ENCODE measurements around the gene FOXP3. TPM values are rescaled to one million over a fixed set of nuclear protein-coding genes. Genes with fewer than 3 reads are reported as not detected.

Gene FOXP3
- total and polyA plus RNA-seq, 2 donors (not counting 1 experiment from before 2014, with no cell fraction given), result under 0.01 TPM; not detected in 1

DNA sequence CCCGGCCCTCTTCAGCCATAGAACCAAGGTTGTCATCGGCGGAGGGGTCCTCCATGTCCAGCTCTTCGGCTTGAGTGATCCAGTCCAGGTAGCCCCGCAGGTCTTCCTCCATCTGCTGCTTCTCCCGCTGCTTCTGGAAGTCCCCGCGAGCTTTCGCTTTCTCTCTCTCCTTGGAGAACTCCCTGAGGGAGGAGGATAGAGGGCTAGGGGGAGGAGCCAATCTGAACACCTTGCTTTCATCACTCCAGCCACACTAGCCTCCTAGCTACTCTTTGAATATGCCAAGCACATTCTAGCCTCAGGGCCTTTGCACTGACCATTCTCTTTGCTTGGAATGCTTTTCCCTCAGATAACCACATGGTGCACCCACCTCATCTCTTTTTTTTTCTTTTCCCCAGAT lies 37.6 kb downstream of the FOXP3 start:
- Histone ChIP-seq H3K4me2 (ENCODE audit: extremely low read depth, insufficient read depth, low read length) (no peak overlapping the region), H3K27me3 (ENCODE audit: control insufficient read depth, insufficient read depth, low read length) (no peaks in the 10 kb centered on the region), H3K27ac (ENCODE audit: insufficient read depth, low read length) (no peak overlapping the region), H4K20me1 (ENCODE audit: control insufficient read depth, extremely low read depth, insufficient read depth, low read length) (no peaks in the 10 kb centered on the region), H3K36me3 (ENCODE audit: control insufficient read depth, insufficient read depth, low read length) (no peaks in the 10 kb centered on the region), H3K79me2 (ENCODE audit: control insufficient read depth, insufficient read depth, low read length) (no peaks in the 10 kb centered on the region), H3K9me3 (ENCODE audit: control insufficient read depth, insufficient read depth, low read depth, low read length) (no peaks in the 10 kb centered on the region), H3K4me1 (ENCODE audit: control insufficient read depth, extremely low read depth, insufficient read depth, low read length) (no peaks in the 10 kb centered on the region), H3K4me3 (replicated peaks in 1 of 4; ENCODE audit: control extremely low read depth in 1 of 4, insufficient read depth in 1 of 4, low read depth in 3 of 4, low read length in 4 of 4) (no peak overlapping the region), H2AFZ (ENCODE audit: low read length) (no peak overlapping the region), H3K9ac (ENCODE audit: insufficient read depth, low read length) (no peak overlapping the region)
- TF ChIP-seq EZH2 (IDR thresholded peaks at IDR 0.05; ENCODE audit: low read length, missing control alignments), result no peak
- TF ChIP-seq, protein P1, sequence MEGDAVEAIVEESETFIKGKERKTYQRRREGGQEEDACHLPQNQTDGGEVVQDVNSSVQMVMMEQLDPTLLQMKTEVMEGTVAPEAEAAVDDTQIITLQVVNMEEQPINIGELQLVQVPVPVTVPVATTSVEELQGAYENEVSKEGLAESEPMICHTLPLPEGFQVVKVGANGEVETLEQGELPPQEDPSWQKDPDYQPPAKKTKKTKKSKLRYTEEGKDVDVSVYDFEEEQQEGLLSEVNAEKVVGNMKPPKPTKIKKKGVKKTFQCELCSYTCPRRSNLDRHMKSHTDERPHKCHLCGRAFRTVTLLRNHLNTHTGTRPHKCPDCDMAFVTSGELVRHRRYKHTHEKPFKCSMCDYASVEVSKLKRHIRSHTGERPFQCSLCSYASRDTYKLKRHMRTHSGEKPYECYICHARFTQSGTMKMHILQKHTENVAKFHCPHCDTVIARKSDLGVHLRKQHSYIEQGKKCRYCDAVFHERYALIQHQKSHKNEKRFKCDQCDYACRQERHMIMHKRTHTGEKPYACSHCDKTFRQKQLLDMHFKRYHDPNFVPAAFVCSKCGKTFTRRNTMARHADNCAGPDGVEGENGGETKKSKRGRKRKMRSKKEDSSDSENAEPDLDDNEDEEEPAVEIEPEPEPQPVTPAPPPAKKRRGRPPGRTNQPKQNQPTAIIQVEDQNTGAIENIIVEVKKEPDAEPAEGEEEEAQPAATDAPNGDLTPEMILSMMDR (conservative IDR thresholded peaks at IDR 0.05 in 1 of 2, IDR thresholded peaks at IDR 0.05 in 1 of 2; ENCODE audit: low read depth in 1 of 2, low read length in 2 of 2), result no peak
- no peak for DNase-seq (ENCODE audit: low read depth in 2 of 2)

GRCh38 chrX:49225858-49226257 lies 38.7 kb downstream of the FOXP3 start:
- H3K4me3 ChIP-seq (replicated peaks in 1 of 4; ENCODE audit: control extremely low read depth in 1 of 4, insufficient read depth in 1 of 4, low read depth in 3 of 4, low read length in 4 of 4), result no peak overlapping the region
- no peaks in the 10 kb centered on the region for H3K9me3 ChIP-seq (ENCODE audit: control insufficient read depth, insufficient read depth, low read depth, low read length)
- no peaks in the 10 kb centered on the region for H3K79me2 ChIP-seq (ENCODE audit: control insufficient read depth, insufficient read depth, low read length)
- no peak overlapping the region for H3K9ac ChIP-seq (ENCODE audit: insufficient read depth, low read length)
- no peaks in the 10 kb centered on the region for H3K4me1 ChIP-seq (ENCODE audit: control insufficient read depth, extremely low read depth, insufficient read depth, low read length)
- no peak for DNase-seq (ENCODE audit: low read depth in 2 of 2)
- H3K27me3 ChIP-seq (ENCODE audit: control insufficient read depth, insufficient read depth, low read length), result no peaks in the 10 kb centered on the region
- no peak overlapping the region for H3K27ac ChIP-seq (ENCODE audit: insufficient read depth, low read length)
- no peak overlapping the region for H2AFZ ChIP-seq (ENCODE audit: low read length)
- TF ChIP-seq, protein P1 (conservative IDR thresholded peaks at IDR 0.05 in 1 of 2, IDR thresholded peaks at IDR 0.05 in 1 of 2; ENCODE audit: low read depth in 1 of 2, low read length in 2 of 2), result no peak
- TF ChIP-seq EZH2 (IDR thresholded peaks at IDR 0.05; ENCODE audit: low read length, missing control alignments), result no peak
- H4K20me1 ChIP-seq (ENCODE audit: control insufficient read depth, extremely low read depth, insufficient read depth, low read length), result no peaks in the 10 kb centered on the region
- H3K36me3 ChIP-seq (ENCODE audit: control insufficient read depth, insufficient read depth, low read length), result no peaks in the 10 kb centered on the region
- no peak overlapping the region for H3K4me2 ChIP-seq (ENCODE audit: extremely low read depth, insufficient read depth, low read length)

- Histone ChIP-seq H3K4me2 (ENCODE audit: extremely low read depth, insufficient read depth, low read length) (no peak overlapping the region), H3K4me1 (ENCODE audit: control insufficient read depth, extremely low read depth, insufficient read depth, low read length) (no peaks in the 10 kb centered on the region), H2AFZ (ENCODE audit: low read length) (no peak overlapping the region), H3K27me3 (ENCODE audit: control insufficient read depth, insufficient read depth, low read length) (no peaks in the 10 kb centered on the region), H3K36me3 (ENCODE audit: control insufficient read depth, insufficient read depth, low read length) (no peaks in the 10 kb centered on the region), H4K20me1 (ENCODE audit: control insufficient read depth, extremely low read depth, insufficient read depth, low read length) (no peaks in the 10 kb centered on the region), H3K9me3 (ENCODE audit: control insufficient read depth, insufficient read depth, low read depth, low read length) (no peaks in the 10 kb centered on the region), H3K9ac (ENCODE audit: insufficient read depth, low read length) (no peak overlapping the region), H3K4me3 (replicated peaks in 1 of 4; ENCODE audit: control extremely low read depth in 1 of 4, insufficient read depth in 1 of 4, low read depth in 3 of 4, low read length in 4 of 4) (no peak overlapping the region), H3K27ac (ENCODE audit: insufficient read depth, low read length) (no peak overlapping the region), H3K79me2 (ENCODE audit: control insufficient read depth, insufficient read depth, low read length) (no peaks in the 10 kb centered on the region)
- TF ChIP-seq, protein P1 (conservative IDR thresholded peaks at IDR 0.05 in 1 of 2, IDR thresholded peaks at IDR 0.05 in 1 of 2; ENCODE audit: low read depth in 1 of 2, low read length in 2 of 2), result no peak
- TF ChIP-seq EZH2 (IDR thresholded peaks at IDR 0.05; ENCODE audit: low read length, missing control alignments), result no peak
- no peak for DNase-seq (ENCODE audit: low read depth in 2 of 2)
Measured at GRCh38 chrX:49221868-49222267, 42.6 kb downstream of the FOXP3 start.
